DOHH2 (cell line): ENCODE results near the gene VWA5B2.

Experiments used
- CTCF ChIP-seq: fragments of 200-600 bp; sonication (generic); IDR thresholded peaks from one replicate; pipeline ENCODE4 v1.5.1; 2014; ENCODE audit warnings: antibody characterized with exemption, mild to moderate bottlenecking, low read depth, low read length; ENCODE audit not compliant: poor library complexity, severe bottlenecking
- EZH2phosphoT487 ChIP-seq: fragments of 200-600 bp; sonication (generic); IDR thresholded peaks from 2 replicates; pipeline ENCODE4 v1.6.1; 2017; ENCODE audit warnings: borderline replicate concordance, mild to moderate bottlenecking, antibody characterized with exemption, low read length, moderate library complexity, mixed read lengths

GRCh38 chr3:184250167-184250828 lies 20.9 kb downstream of the VWA5B2 start:
- TF ChIP-seq CTCF = peak; percentile 92
- no peak for TF ChIP-seq EZH2phosphoT487
